Measurements from ENCODE around the gene EGLN2.

GRCh38 chr19:40808021-40808325 is 9.0 kb downstream of the EGLN2 start:
- TF ChIP-seq POLR2AphosphoS5 (IDR thresholded peaks at IDR 0.05; ENCODE audit: borderline replicate concordance, low read depth, low read length), result no peak
- TF ChIP-seq EZH2 (IDR thresholded peaks at IDR 0.05), result no peak
